Smooth muscle cell (in vitro differentiated cells): ENCODE results near the gene TRIM33. TPM values are rescaled to one million over a fixed set of nuclear protein-coding genes. Genes with fewer than 3 reads are reported as not detected.

Experiments used
- DNase-seq: peaks from one replicate; lab custom pipeline; 2025; ENCODE audit not compliant: unreplicated experiment; lab: John Stamatoyannopoulos, UW
- H2AFZ ChIP-seq: fragments of 200-600 bp; sonication (generic); 2 replicates; pipeline ENCODE4 v1.6.0; 2016; ENCODE audit warnings: antibody characterized with exemption, low read depth, mild to moderate bottlenecking
- H3F3A ChIP-seq: fragments of 200-600 bp; sonication (generic); 2 replicates; pipeline ENCODE4 v1.6.0; 2017; ENCODE audit warnings: antibody characterized with exemption, low read depth
- H3K27ac ChIP-seq: fragments of 200-600 bp; sonication (generic); 2 replicates; pipeline ENCODE4 v1.5.1; 2016; ENCODE audit warnings: low read depth, mild to moderate bottlenecking
- H3K27me3 ChIP-seq: fragments of 200-600 bp; sonication (generic); 2 replicates; pipeline ENCODE4 v1.6.1; 2016; ENCODE audit warnings: low read depth, mild to moderate bottlenecking
- H3K36me3 ChIP-seq: fragments of 200-600 bp; sonication (generic); 2 replicates; pipeline ENCODE4 v1.5.1; 2016; ENCODE audit warnings: low read depth
- H3K4me1 ChIP-seq: fragments of 200-600 bp; sonication (generic); 2 replicates; pipeline ENCODE4 v1.5.1; 2016; ENCODE audit warnings: low read depth
- H3K4me2 ChIP-seq: fragments of 200-600 bp; sonication (generic); 2 replicates; pipeline ENCODE4 v1.6.0; 2016; ENCODE audit warnings: mild to moderate bottlenecking
- H3K4me3 ChIP-seq: fragments of 200-600 bp; sonication (generic); 2 replicates; pipeline ENCODE4 v1.5.1; 2016; ENCODE audit warnings: mild to moderate bottlenecking
- H3K79me2 ChIP-seq: fragments of 200-600 bp; sonication (generic); 2 replicates; pipeline ENCODE4 v1.6.0; 2016; ENCODE audit warnings: low read depth, mild to moderate bottlenecking
- H3K9ac ChIP-seq: fragments of 200-600 bp; sonication (generic); 2 replicates; pipeline ENCODE4 v1.6.0; 2016; ENCODE audit warnings: low read depth
- H3K9me3 ChIP-seq: fragments of 200-600 bp; sonication (generic); replicated peaks from 2 replicates; pipeline ENCODE4 v1.5.1; 2016; ENCODE audit warnings: low read depth
- H4K20me1 ChIP-seq: fragments of 200-600 bp; sonication (generic); 2 replicates; pipeline ENCODE4 v1.6.0; 2016; ENCODE audit warnings: low read depth
- CTCF ChIP-seq: fragments of 200-600 bp; sonication (generic); IDR thresholded peaks from 2 replicates; pipeline ENCODE4 v1.5.1; 2017; ENCODE audit warnings: borderline replicate concordance, mild to moderate bottlenecking, antibody characterized with exemption; ENCODE audit not compliant: insufficient read depth, poor library complexity, severe bottlenecking
- WGBS: methylation state at CpG from one replicate; pipeline ENCODE4 v1.1.7; 2016; ENCODE audit warnings: low lambda C conversion rate; 5-methylcytosine and 5-hydroxymethylcytosine counted together
- polyA plus RNA-seq: library from polyadenylated mRNA; unstranded; fragments of >200 nt; fragmentation: Nextera tagmentation; extraction: Ambion mirVana; gene quantifications from 2 replicates; pipeline ENCODE4 v1.2.1, GENCODE V29; 2016
- small RNA-seq: library from RNA; depleted of rRNA; stranded (forward); fragments of <200 nt; gene quantifications from one replicate; pipeline ENCODE3, GENCODE V24; 2014
- total RNA-seq: library from RNA; depleted of rRNA; stranded (reverse); fragments of >200 nt; gene quantifications from 2 replicates; pipeline ENCODE4 v1.2.3, GENCODE V29; 2014

Gene TRIM33
- total and polyA plus RNA-seq, 2 experiments from 2014 or later: 12.0 to 30.5 TPM

DNA sequence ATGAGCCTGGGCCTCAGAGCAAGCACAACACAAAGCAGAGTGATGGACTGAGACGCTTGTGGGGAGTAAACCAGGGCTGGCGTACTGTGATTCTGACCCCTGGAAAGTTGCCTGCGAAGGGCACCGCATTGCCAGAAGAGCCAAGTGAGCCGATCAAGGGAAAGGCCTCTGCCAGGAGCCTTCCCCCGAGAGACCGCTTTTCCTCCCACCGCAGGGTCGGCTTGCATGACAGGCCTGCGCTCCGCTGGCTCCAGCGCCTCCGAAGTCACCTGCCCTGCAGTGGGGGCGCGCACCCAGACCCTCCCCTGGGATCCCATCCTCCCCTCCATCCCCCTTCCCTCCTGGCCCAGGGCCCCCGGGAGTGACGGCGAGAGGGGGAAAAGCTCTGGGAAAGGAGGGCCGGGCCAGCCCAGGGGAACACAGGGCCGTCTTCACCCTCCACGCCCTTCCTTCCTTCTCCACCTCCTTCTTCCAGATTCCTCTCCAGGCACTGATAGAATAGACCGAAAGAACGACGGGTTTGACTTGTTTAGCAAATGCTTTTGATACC, 165.0 kb downstream of the TRIM33 start:
- no peak for TF ChIP-seq CTCF
- no peak for DNase-seq
- Histone ChIP-seq H3K4me3 (peak overlapping the region; percentile 67), H2AFZ (peak overlapping the region; percentile 91), H3K36me3 (no peaks in the 10 kb centered on the region), H4K20me1 (no peaks in the 10 kb centered on the region), H3K27me3 (no peaks in the 10 kb centered on the region), H3K4me1 (no peaks in the 10 kb centered on the region), H3F3A (no peaks in the 10 kb centered on the region), H3K4me2 (peak overlapping the region; percentile 95), H3K9me3 (no peaks in the 10 kb centered on the region), H3K9ac (peak overlapping the region; percentile 45), H3K79me2 (no peaks in the 10 kb centered on the region), H3K27ac (no peak overlapping the region)
- WGBS: 24% methylated on average over 22 of the region's 24 CpGs

- H3K4me1 ChIP-seq: no peaks in the 10 kb centered on the region
- WGBS: 77% methylated on average over 4 of the region's 4 CpGs
- TF ChIP-seq CTCF: no peak
- no peaks in the 10 kb centered on the region for H3K79me2 ChIP-seq
- H3K27ac ChIP-seq: no peak overlapping the region
- no peaks in the 10 kb centered on the region for H3K9me3 ChIP-seq
- H3F3A ChIP-seq: no peaks in the 10 kb centered on the region
- no peak overlapping the region for H2AFZ ChIP-seq
- H3K9ac ChIP-seq: no peak overlapping the region
- no peaks in the 10 kb centered on the region for H3K27me3 ChIP-seq
- no peaks in the 10 kb centered on the region for H3K36me3 ChIP-seq
- no peak for DNase-seq
- no peaks in the 10 kb centered on the region for H4K20me1 ChIP-seq
- H3K4me2 ChIP-seq: no peak overlapping the region
- no peak overlapping the region for H3K4me3 ChIP-seq
These were observed 166.3 kb downstream of the TRIM33 start for GRCh38 chr1:114344656-114345055.

Small RNA genes within 50 kb of the gene (small RNA-seq; reads per million reads assigned to genes)
- gene RF00019: not detected

Other genes with a start within 250 kb of the TRIM33 start
- gene BCAS2, start 70.4 kb upstream of the TRIM33 start, total RNA-seq: 49.3 and 65.5 TPM in 2 replicates
- gene BCAS2, start 70.4 kb upstream of the TRIM33 start, polyA plus RNA-seq: 57.0 and 61.2 TPM in 2 replicates
- 4.1 and 8.6 TPM in 2 replicates for gene DENND2C, start 158.8 kb upstream of the TRIM33 start, total RNA-seq
- 1.4 and 2.9 TPM in 2 replicates for gene DENND2C, start 158.8 kb upstream of the TRIM33 start, polyA plus RNA-seq
- not detected in 2 replicates for gene AMPD1, start 184.3 kb upstream of the TRIM33 start, total RNA-seq
- gene AMPD1, start 184.3 kb upstream of the TRIM33 start, polyA plus RNA-seq: not detected in 2 replicates
- 84.7 and 105 TPM in 2 replicates for gene NRAS, start 205.6 kb upstream of the TRIM33 start, total RNA-seq
- gene NRAS, start 205.6 kb upstream of the TRIM33 start, polyA plus RNA-seq: 31.4 and 37.0 TPM in 2 replicates
- gene CSDE1, start 246.8 kb upstream of the TRIM33 start, total RNA-seq: 768 and 827 TPM in 2 replicates
- 160 and 173 TPM in 2 replicates for gene CSDE1, start 246.8 kb upstream of the TRIM33 start, polyA plus RNA-seq